Transverse colon (tissue), 4 donors: ENCODE measurements around the gene EIF6.

ENCODE experiments used
- CTCF ChIP-seq, 5 experiments: fragments of 200-600 bp in 3 of 5; fragments of 450-650 bp in 2 of 5; sonication (generic) in 3 of 5; IDR thresholded peaks; 1 replicate in 2 of 5; 2 replicates in 3 of 5; pipeline ENCODE4 v1.5.1; 2016 to 2017; ENCODE audit warnings: antibody characterized with exemption in 5 of 5, inconsistent platforms in 3 of 5, mild to moderate bottlenecking in 2 of 5, moderate library complexity in 1 of 5
- EP300 ChIP-seq: sonication (generic); formaldehyde crosslinking; IDR thresholded peaks from one replicate; pipeline ENCODE4 v1.6.1; 2017; ENCODE audit warnings: antibody characterized with exemption, low read depth
- POLR2A ChIP-seq: fragments of 450-650 bp; IDR thresholded peaks from one replicate; pipeline ENCODE4 v1.6.1; 2016; ENCODE audit warnings: antibody characterized with exemption, mild to moderate bottlenecking, moderate library complexity
- POLR2AphosphoS5 ChIP-seq, 3 donors: sonication (generic); formaldehyde crosslinking; IDR thresholded peaks; one replicate each; pipeline ENCODE4 v1.6.1; 2016; ENCODE audit warnings: antibody characterized with exemption in 3 of 3

DNA sequence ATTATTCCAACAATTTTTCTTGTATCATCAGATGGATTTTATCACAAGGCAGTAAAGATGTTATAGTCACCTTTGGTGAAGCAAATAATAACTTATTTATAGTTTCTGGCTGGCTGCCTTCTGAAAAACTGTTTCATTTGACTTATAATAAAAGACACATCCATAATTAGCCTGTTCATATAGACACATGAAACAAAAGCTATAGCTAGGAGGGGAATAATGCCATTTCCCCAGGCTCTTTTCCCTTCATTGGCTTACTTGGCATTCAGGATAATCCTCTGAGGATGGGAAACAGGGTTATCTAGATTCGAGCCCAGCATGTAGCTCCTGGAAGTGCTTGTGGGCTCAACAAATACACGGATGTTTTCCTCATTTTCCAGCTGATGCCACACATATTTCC lies 40.6 kb downstream of the EIF6 start:
- TF ChIP-seq CTCF (IDR thresholded peaks at IDR 0.05) (no peak), POLR2AphosphoS5 (IDR thresholded peaks at IDR 0.05) (no peak), POLR2A (no peak), EP300 (no peak)
